GM23338 (cell line): ENCODE data around the gene SCML1. TPM values are rescaled to one million over a fixed set of nuclear protein-coding genes. Genes with fewer than 3 reads are reported as not detected.

Experiments used
- ATAC-seq: fragments of 200-7000 bp; cut with Tn5 transposase; 3 replicates; pipeline ENCODE4 v1.9.1; 2020
- DNase-seq: peaks from one replicate; pipeline ENCODE4 v3.0.0-alpha.2; 2015; ENCODE audit warnings: low spot score
- H2AFZ ChIP-seq: fragments of 200-600 bp; sonication (generic); 2 replicates; pipeline ENCODE4 v1.8.0; 2016; ENCODE audit warnings: antibody characterized with exemption, mild to moderate bottlenecking, moderate library complexity
- H3F3A ChIP-seq: fragments of 200-600 bp; sonication (generic); replicated peaks from 2 replicates; pipeline ENCODE4 v1.8.0; 2017; ENCODE audit warnings: antibody characterized with exemption, mixed run types, low read depth
- H3K27ac ChIP-seq: fragments of 200-600 bp; sonication (generic); 2 replicates; pipeline ENCODE4 v1.6.1; 2016; ENCODE audit warnings: low read depth
- H3K27me3 ChIP-seq: fragments of 200-600 bp; sonication (generic); 2 replicates; pipeline ENCODE4 v1.8.0; 2016; ENCODE audit warnings: mild to moderate bottlenecking, mixed run types, moderate library complexity; ENCODE audit not compliant: insufficient read depth
- H3K36me3 ChIP-seq: fragments of 200-600 bp; sonication (generic); 2 replicates; pipeline ENCODE4 v1.8.0; 2016; ENCODE audit warnings: mild to moderate bottlenecking; ENCODE audit not compliant: insufficient read depth
- H3K4me1 ChIP-seq: fragments of 200-600 bp; sonication (generic); 2 replicates; pipeline ENCODE4 v1.8.0; 2016; ENCODE audit warnings: mild to moderate bottlenecking, moderate library complexity; ENCODE audit not compliant: insufficient read depth
- H3K4me2 ChIP-seq: fragments of 200-600 bp; sonication (generic); 2 replicates; pipeline ENCODE4 v1.7.1; 2017; ENCODE audit warnings: mixed run types
- H3K4me3 ChIP-seq: fragments of 200-600 bp; sonication (generic); 2 replicates; pipeline ENCODE4 v1.6.1; 2016; ENCODE audit warnings: mixed run types
- H3K79me2 ChIP-seq: fragments of 200-600 bp; sonication (generic); replicated peaks from 2 replicates; pipeline ENCODE4 v1.8.0; 2017; ENCODE audit warnings: mild to moderate bottlenecking; ENCODE audit not compliant: insufficient read depth
- H3K9me2 ChIP-seq: fragments of 200-600 bp; sonication (generic); 2 replicates; pipeline ENCODE4 v1.8.0; 2017; ENCODE audit not compliant: insufficient read depth
- H4K20me1 ChIP-seq: fragments of 200-600 bp; sonication (generic); replicated peaks from 2 replicates; pipeline ENCODE4 v1.8.0; 2017; ENCODE audit warnings: mild to moderate bottlenecking; ENCODE audit not compliant: insufficient read depth
- H3K27ac Mint-ChIP-seq: 2 replicates; pipeline ENCODE4 v1.8.0; 2020; ENCODE audit warnings: inconsistent platforms, mild to moderate bottlenecking, moderate library complexity, mixed read lengths
- H3K27me3 Mint-ChIP-seq: 3 replicates; pipeline ENCODE4 v1.8.0; 2022; ENCODE audit warnings: low read depth, mild to moderate bottlenecking, moderate library complexity, mixed read lengths, inconsistent platforms; ENCODE audit not compliant: insufficient read depth, poor library complexity
- H3K36me3 Mint-ChIP-seq: 3 replicates; pipeline ENCODE4 v1.8.0; 2021; ENCODE audit warnings: low read depth, mild to moderate bottlenecking, inconsistent platforms, moderate library complexity, mixed read lengths
- H3K4me1 Mint-ChIP-seq: 3 replicates; pipeline ENCODE4 v1.8.0; 2020; ENCODE audit warnings: mild to moderate bottlenecking, inconsistent platforms, mixed read lengths
- H3K4me3 Mint-ChIP-seq: 3 replicates; pipeline ENCODE4 v1.8.0; 2021; ENCODE audit warnings: moderate library complexity, mild to moderate bottlenecking, inconsistent platforms, mixed read lengths
- H3K9me3 Mint-ChIP-seq: 3 replicates; pipeline ENCODE4 v1.8.0; 2020; ENCODE audit warnings: moderate library complexity, mild to moderate bottlenecking, inconsistent platforms, mixed read lengths
- CREB1 ChIP-seq: fragments of 250-450 bp; sonication (Bioruptor Pico); IDR thresholded peaks from 2 replicates; pipeline ENCODE4 v1.5.0; 2020; ENCODE audit warnings: low read depth, mild to moderate bottlenecking, moderate library complexity
- CTCF ChIP-seq, 2 experiments: fragments of 200-600 bp in 1 of 2; sonication (generic) in 1 of 2; conservative IDR thresholded peaks; 2 replicates each; pipeline versions ENCODE4 v1.5.1 to v1.6.1; 2016 to 2017; ENCODE audit warnings: antibody characterized with exemption in 2 of 2, low read depth in 2 of 2, mild to moderate bottlenecking in 2 of 2, moderate library complexity in 1 of 2
- EZH2 ChIP-seq: fragments of 200-600 bp; sonication (generic); IDR thresholded peaks from one replicate; pipeline ENCODE4 v1.8.0; 2017; ENCODE audit warnings: antibody characterized with exemption, mild to moderate bottlenecking, low read depth; ENCODE audit not compliant: unreplicated experiment
- EZH2phosphoT487 ChIP-seq: fragments of 200-600 bp; sonication (generic); IDR thresholded peaks from one replicate; pipeline ENCODE4 v1.8.1; 2018; ENCODE audit warnings: antibody characterized with exemption; ENCODE audit not compliant: unreplicated experiment
- JUNB ChIP-seq: IDR thresholded peaks from one replicate; pipeline ENCODE4 v1.6.1; 2016; ENCODE audit warnings: antibody characterized with exemption; ENCODE audit not compliant: unreplicated experiment
- NANOG ChIP-seq: IDR thresholded peaks from 2 replicates; pipeline ENCODE4 v1.6.1; 2016; ENCODE audit warnings: antibody characterized with exemption, borderline replicate concordance
- STAT1 ChIP-seq: IDR thresholded peaks from one replicate; pipeline ENCODE4 v1.6.1; 2016; ENCODE audit warnings: antibody characterized with exemption; ENCODE audit not compliant: unreplicated experiment
- ZNF114 ChIP-seq: fragments of 250-450 bp; sonication (Bioruptor Pico); IDR thresholded peaks from 2 replicates; pipeline ENCODE4 v1.5.0; 2020; ENCODE audit warnings: mild to moderate bottlenecking, moderate library complexity
- ZNF331 ChIP-seq: fragments of 250-450 bp; sonication (Bioruptor Pico); IDR thresholded peaks from 2 replicates; pipeline ENCODE4 v1.5.0; 2020; ENCODE audit warnings: low read depth, mild to moderate bottlenecking, moderate library complexity
- polyA plus RNA-seq: library from polyadenylated mRNA; unstranded; fragments of >200 nt; fragmentation: Nextera tagmentation; extraction: Ambion mirVana; gene quantifications from 2 replicates; pipeline ENCODE4 v1.2.1, GENCODE V29; 2016
- total RNA-seq: library from RNA; depleted of rRNA; stranded (reverse); fragments of >200 nt; shearing (Covaris generic); gene quantifications from 2 replicates; pipeline ENCODE4 v1.2.3, GENCODE V29; 2014
- TF ChIP-seq, protein P1 (sequence below): fragments of 250-450 bp; sonication (Bioruptor Pico); IDR thresholded peaks from 2 replicates; pipeline ENCODE4 v1.5.0; 2020; ENCODE audit warnings: mild to moderate bottlenecking, moderate library complexity
- TF ChIP-seq, protein P2 (sequence below): IDR thresholded peaks from 2 replicates; pipeline ENCODE4 v1.6.1; 2016; ENCODE audit warnings: antibody characterized with exemption

Gene SCML1
- total and polyA plus RNA-seq, 2 experiments from 2014 or later: 5.4 to 6.4 TPM

GRCh38 chrX:17713288-17713687, 24.0 kb upstream of the SCML1 start (continued):
- TF ChIP-seq, protein P1, sequence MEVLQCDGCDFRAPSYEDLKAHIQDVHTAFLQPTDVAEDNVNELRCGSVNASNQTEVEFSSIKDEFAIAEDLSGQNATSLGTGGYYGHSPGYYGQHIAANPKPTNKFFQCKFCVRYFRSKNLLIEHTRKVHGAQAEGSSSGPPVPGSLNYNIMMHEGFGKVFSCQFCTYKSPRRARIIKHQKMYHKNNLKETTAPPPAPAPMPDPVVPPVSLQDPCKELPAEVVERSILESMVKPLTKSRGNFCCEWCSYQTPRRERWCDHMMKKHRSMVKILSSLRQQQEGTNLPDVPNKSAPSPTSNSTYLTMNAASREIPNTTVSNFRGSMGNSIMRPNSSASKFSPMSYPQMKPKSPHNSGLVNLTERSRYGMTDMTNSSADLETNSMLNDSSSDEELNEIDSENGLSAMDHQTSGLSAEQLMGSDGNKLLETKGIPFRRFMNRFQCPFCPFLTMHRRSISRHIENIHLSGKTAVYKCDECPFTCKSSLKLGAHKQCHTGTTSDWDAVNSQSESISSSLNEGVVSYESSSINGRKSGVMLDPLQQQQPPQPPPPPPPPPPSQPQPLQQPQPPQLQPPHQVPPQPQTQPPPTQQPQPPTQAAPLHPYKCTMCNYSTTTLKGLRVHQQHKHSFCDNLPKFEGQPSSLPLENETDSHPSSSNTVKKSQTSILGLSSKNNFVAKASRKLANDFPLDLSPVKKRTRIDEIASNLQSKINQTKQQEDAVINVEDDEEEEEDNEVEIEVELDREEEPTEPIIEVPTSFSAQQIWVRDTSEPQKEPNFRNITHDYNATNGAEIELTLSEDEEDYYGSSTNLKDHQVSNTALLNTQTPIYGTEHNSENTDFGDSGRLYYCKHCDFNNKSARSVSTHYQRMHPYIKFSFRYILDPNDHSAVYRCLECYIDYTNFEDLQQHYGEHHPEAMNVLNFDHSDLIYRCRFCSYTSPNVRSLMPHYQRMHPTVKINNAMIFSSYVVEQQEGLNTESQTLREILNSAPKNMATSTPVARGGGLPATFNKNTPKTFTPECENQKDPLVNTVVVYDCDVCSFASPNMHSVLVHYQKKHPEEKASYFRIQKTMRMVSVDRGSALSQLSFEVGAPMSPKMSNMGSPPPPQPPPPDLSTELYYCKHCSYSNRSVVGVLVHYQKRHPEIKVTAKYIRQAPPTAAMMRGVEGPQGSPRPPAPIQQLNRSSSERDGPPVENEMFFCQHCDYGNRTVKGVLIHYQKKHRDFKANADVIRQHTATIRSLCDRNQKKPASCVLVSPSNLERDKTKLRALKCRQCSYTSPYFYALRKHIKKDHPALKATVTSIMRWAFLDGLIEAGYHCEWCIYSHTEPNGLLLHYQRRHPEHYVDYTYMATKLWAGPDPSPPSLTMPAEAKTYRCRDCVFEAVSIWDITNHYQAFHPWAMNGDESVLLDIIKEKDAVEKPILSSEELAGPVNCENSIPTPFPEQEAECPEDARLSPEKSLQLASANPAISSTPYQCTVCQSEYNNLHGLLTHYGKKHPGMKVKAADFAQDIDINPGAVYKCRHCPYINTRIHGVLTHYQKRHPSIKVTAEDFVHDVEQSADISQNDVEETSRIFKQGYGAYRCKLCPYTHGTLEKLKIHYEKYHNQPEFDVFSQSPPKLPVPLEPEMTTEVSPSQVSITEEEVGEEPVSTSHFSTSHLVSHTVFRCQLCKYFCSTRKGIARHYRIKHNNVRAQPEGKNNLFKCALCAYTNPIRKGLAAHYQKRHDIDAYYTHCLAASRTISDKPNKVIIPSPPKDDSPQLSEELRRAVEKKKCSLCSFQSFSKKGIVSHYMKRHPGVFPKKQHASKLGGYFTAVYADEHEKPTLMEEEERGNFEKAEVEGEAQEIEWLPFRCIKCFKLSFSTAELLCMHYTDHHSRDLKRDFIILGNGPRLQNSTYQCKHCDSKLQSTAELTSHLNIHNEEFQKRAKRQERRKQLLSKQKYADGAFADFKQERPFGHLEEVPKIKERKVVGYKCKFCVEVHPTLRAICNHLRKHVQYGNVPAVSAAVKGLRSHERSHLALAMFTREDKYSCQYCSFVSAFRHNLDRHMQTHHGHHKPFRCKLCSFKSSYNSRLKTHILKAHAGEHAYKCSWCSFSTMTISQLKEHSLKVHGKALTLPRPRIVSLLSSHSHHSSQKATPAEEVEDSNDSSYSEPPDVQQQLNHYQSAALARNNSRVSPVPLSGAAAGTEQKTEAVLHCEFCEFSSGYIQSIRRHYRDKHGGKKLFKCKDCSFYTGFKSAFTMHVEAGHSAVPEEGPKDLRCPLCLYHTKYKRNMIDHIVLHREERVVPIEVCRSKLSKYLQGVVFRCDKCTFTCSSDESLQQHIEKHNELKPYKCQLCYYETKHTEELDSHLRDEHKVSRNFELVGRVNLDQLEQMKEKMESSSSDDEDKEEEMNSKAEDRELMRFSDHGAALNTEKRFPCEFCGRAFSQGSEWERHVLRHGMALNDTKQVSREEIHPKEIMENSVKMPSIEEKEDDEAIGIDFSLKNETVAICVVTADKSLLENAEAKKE (CRISPR knock-in tag): no peak
- TF ChIP-seq NANOG: no peak
- TF ChIP-seq EZH2phosphoT487: no peak
- no peak for TF ChIP-seq CREB1 (CRISPR knock-in tag)

GRCh38 chrX:17718649-17719165, 18.6 kb upstream of the SCML1 start:
- H3K36me3 Mint-ChIP-seq: no peaks in the 10 kb centered on the region
- DNase-seq: no peak
- peaks cover 6% of the 10 kb centered on the region for H3K27me3 Mint-ChIP-seq
- Histone ChIP-seq H3K4me3 (no peak overlapping the region), H3K36me3 (no peaks in the 10 kb centered on the region), H2AFZ (no peak overlapping the region), H3K4me1 (peaks cover 27% of the 10 kb centered on the region), H3F3A (no peaks in the 10 kb centered on the region), H4K20me1 (no peaks in the 10 kb centered on the region), H3K9me2 (no peaks in the 10 kb centered on the region), H3K27me3 (no peaks in the 10 kb centered on the region; the same call in 1 of the 2 replicates), H3K79me2 (no peaks in the 10 kb centered on the region), H3K4me2 (no peak overlapping the region), H3K27ac (no peak overlapping the region)
- ATAC-seq: no peak
- H3K4me3 Mint-ChIP-seq: no peak overlapping the region
- H3K4me1 Mint-ChIP-seq: peaks cover 26% of the 10 kb centered on the region
- no peak overlapping the region for H3K27ac Mint-ChIP-seq
- no peaks in the 10 kb centered on the region for H3K9me3 Mint-ChIP-seq
- TF ChIP-seq ZNF331 (CRISPR knock-in tag): no peak
- TF ChIP-seq ZNF114: no peak
- TF ChIP-seq EZH2: no peak
- TF ChIP-seq, protein P2, sequence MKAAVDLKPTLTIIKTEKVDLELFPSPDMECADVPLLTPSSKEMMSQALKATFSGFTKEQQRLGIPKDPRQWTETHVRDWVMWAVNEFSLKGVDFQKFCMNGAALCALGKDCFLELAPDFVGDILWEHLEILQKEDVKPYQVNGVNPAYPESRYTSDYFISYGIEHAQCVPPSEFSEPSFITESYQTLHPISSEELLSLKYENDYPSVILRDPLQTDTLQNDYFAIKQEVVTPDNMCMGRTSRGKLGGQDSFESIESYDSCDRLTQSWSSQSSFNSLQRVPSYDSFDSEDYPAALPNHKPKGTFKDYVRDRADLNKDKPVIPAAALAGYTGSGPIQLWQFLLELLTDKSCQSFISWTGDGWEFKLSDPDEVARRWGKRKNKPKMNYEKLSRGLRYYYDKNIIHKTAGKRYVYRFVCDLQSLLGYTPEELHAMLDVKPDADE: no peak
- TF ChIP-seq EZH2phosphoT487: no peak
- no peak for TF ChIP-seq CTCF (conservative IDR thresholded peaks at IDR 0.05; ENCODE audit: low read depth in 2 of 2)
- no peak for TF ChIP-seq CREB1 (CRISPR knock-in tag)
- TF ChIP-seq STAT1: no peak
- no peak for TF ChIP-seq NANOG
- TF ChIP-seq JUNB: no peak
